Liver (tissue), 9 donors: ENCODE measurements around the gene ARNT2. TPM values are rescaled to one million over a fixed set of nuclear protein-coding genes. Genes with fewer than 3 reads are reported as not detected.

Experiments
- DNase-seq: peaks from one replicate; pipeline ENCODE4 v3.0.0-alpha.2; 2017; ENCODE audit warnings: low spot score
- H3K27ac ChIP-seq, 2 donors: one replicate each; pipeline ENCODE4 v1.7.0; 2013; ENCODE audit warnings: inconsistent platforms in 2 of 2, low read length in 2 of 2, control low read depth in 1 of 2, low read depth in 1 of 2, mild to moderate bottlenecking in 1 of 2
- H3K27me3 ChIP-seq, 4 donors: one replicate each; pipeline versions ENCODE4 v1.6.1 to v1.7.0; 2013; ENCODE audit warnings: low read length in 3 of 4, inconsistent platforms in 1 of 4, mild to moderate bottlenecking in 1 of 4, moderate library complexity in 1 of 4; ENCODE audit not compliant: control insufficient read depth in 4 of 4, insufficient read depth in 4 of 4
- H3K36me3 ChIP-seq, 4 donors: one replicate each; pipeline versions ENCODE4 v1.6.1 to v1.7.0; 2013; ENCODE audit warnings: low read length in 3 of 4, mild to moderate bottlenecking in 3 of 4, low read depth in 1 of 4, moderate library complexity in 1 of 4; ENCODE audit not compliant: control insufficient read depth in 4 of 4, insufficient read depth in 3 of 4
- H3K4me1 ChIP-seq, 4 donors: one replicate each; pipeline versions ENCODE4 v1.6.1 to v1.7.0; 2013; ENCODE audit warnings: low read length in 3 of 4, mild to moderate bottlenecking in 3 of 4, moderate library complexity in 1 of 4; ENCODE audit not compliant: control insufficient read depth in 4 of 4, insufficient read depth in 4 of 4
- H3K4me3 ChIP-seq, 3 donors: one replicate each; pipeline versions ENCODE4 v1.6.1 to v1.7.0; 2013; ENCODE audit warnings: low read length in 3 of 3, control low read depth in 1 of 3, low read depth in 1 of 3, mild to moderate bottlenecking in 1 of 3
- H3K9ac ChIP-seq, 2 donors: one replicate each; pipeline ENCODE4 v1.7.0; 2013; ENCODE audit warnings: low read length in 2 of 2, mild to moderate bottlenecking in 2 of 2, moderate library complexity in 2 of 2, control low read depth in 1 of 2, low read depth in 1 of 2
- H3K9me3 ChIP-seq, 4 donors: one replicate each; pipeline versions ENCODE4 v1.6.1 to v1.7.0; 2013; ENCODE audit warnings: low read length in 3 of 4; ENCODE audit not compliant: control insufficient read depth in 4 of 4
- EGR1 ChIP-seq, 2 donors: IDR thresholded peaks; 2 replicates each; pipeline ENCODE4 v1.6.1; 2016 to 2018; ENCODE audit warnings: antibody characterized with exemption in 2 of 2, low read depth in 2 of 2
- FOXA1 ChIP-seq: IDR thresholded peaks from 2 replicates; pipeline ENCODE4 v1.6.1; 2016; ENCODE audit warnings: antibody characterized with exemption
- GABPA ChIP-seq, 2 donors: IDR thresholded peaks in 1 of 2; conservative IDR thresholded peaks in 1 of 2; 2 replicates each; pipeline ENCODE4 v1.6.1; 2016; ENCODE audit warnings: antibody characterized with exemption in 2 of 2, mild to moderate bottlenecking in 1 of 2, moderate library complexity in 1 of 2
- HNF4A ChIP-seq, 2 donors: conservative IDR thresholded peaks; 2 replicates each; pipeline ENCODE4 v1.6.1; 2016; ENCODE audit warnings: antibody characterized with exemption in 2 of 2, mild to moderate bottlenecking in 2 of 2
- HNF4G ChIP-seq: IDR thresholded peaks from 2 replicates; pipeline ENCODE4 v1.6.1; 2016; ENCODE audit warnings: antibody characterized with exemption
- JUND ChIP-seq, 2 donors: IDR thresholded peaks; 2 replicates each; pipeline ENCODE4 v1.6.1; 2016; ENCODE audit warnings: antibody characterized with exemption in 2 of 2
- NR2F2 ChIP-seq: IDR thresholded peaks from 2 replicates; pipeline ENCODE4 v1.6.1; 2016; ENCODE audit warnings: antibody characterized with exemption
- RAD21 ChIP-seq, 2 donors: IDR thresholded peaks; 2 replicates each; pipeline ENCODE4 v1.6.1; 2016; ENCODE audit warnings: antibody characterized with exemption in 2 of 2, mild to moderate bottlenecking in 2 of 2
- RXRA ChIP-seq, 2 donors: IDR thresholded peaks; 2 replicates each; pipeline ENCODE4 v1.6.1; 2017 to 2018; ENCODE audit warnings: antibody characterized with exemption in 2 of 2, mild to moderate bottlenecking in 1 of 2
- SP1 ChIP-seq: IDR thresholded peaks from 2 replicates; pipeline ENCODE4 v1.6.1; 2018; ENCODE audit warnings: antibody characterized with exemption, mild to moderate bottlenecking
- YY1 ChIP-seq: IDR thresholded peaks from 2 replicates; pipeline ENCODE4 v1.6.1; 2016; ENCODE audit warnings: antibody characterized with exemption, mild to moderate bottlenecking
- WGBS: extraction: QIAGEN DNeasy Blood & Tissue Kit; methylation state at CpG from one replicate; pipeline ENCODE4 v1.1.7; 2013; 5-methylcytosine and 5-hydroxymethylcytosine counted together
- polyA plus RNA-seq, 2 donors: library from polyadenylated mRNA; stranded (reverse) in 1 of 2; unstranded in 1 of 2; fragments of 200-250 nt in 1 of 2; fragments of >200 nt in 1 of 2; fragmentation: Nextera tagmentation in 1 of 2; extraction: Ambion mirVana in 1 of 2; gene quantifications; one replicate each; pipeline versions ENCODE4 v1.2.1 to v1.2.3, GENCODE V29; 2013 to 2015
- total RNA-seq, 2 donors: library from RNA; depleted of rRNA; stranded (reverse); fragments of >200 nt; gene quantifications; one replicate each; pipeline ENCODE4 v1.2.3, GENCODE V29; 2014
- TF ChIP-seq, protein P1 (sequence below): IDR thresholded peaks from 2 replicates; pipeline ENCODE4 v1.6.1; 2016; ENCODE audit warnings: antibody characterized with exemption
- TF ChIP-seq, protein P2 (sequence below): IDR thresholded peaks from 2 replicates; pipeline ENCODE4 v1.6.1; 2016; ENCODE audit warnings: antibody characterized with exemption
- TF ChIP-seq, protein P3 (sequence below): IDR thresholded peaks from 2 replicates; pipeline ENCODE4 v1.6.1; 2016; ENCODE audit warnings: antibody characterized with exemption, mild to moderate bottlenecking
- TF ChIP-seq, protein P4 (sequence below): IDR thresholded peaks from 2 replicates; pipeline ENCODE4 v1.6.1; 2016; ENCODE audit warnings: antibody characterized with exemption
- TF ChIP-seq, protein P5 (sequence below): fragments of 150-350 bp; IDR thresholded peaks from 2 replicates; pipeline ENCODE4 v1.5.1; 2017; ENCODE audit warnings: improper control_type of control experiment, low read depth, low read length; ENCODE audit not compliant: missing input control
- donor health status: healthy.
- donor health status: healthy.
- donor health status: healthy.
- donor health status: healthy.
- donor health status: healthy.

ARNT2 gene
- total and polyA plus RNA-seq, 4 donors: 0.17 to 0.92 (median 0.54) TPM

DNA sequence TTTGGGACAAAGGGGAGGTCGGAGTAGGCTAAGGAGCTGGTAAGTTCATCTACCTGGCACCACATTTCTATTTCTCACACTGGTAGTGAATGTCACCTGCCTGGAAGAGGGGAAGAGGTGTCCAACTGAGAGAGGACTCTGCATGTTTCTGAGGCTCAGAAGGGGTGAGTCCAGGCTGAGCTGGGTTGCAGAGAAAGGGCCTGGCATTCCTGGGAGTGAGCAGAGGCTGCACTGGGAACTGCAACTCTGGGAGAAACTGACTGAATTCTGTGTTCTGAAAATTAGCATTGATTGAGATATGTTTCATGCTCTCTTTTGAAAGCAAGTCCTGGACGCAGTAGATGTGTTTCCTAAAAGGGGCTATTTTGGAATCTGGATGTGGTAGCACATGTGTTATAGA is 32.3 kb upstream of the ARNT2 start:
- no peak for TF ChIP-seq HNF4G
- TF ChIP-seq, protein P1, sequence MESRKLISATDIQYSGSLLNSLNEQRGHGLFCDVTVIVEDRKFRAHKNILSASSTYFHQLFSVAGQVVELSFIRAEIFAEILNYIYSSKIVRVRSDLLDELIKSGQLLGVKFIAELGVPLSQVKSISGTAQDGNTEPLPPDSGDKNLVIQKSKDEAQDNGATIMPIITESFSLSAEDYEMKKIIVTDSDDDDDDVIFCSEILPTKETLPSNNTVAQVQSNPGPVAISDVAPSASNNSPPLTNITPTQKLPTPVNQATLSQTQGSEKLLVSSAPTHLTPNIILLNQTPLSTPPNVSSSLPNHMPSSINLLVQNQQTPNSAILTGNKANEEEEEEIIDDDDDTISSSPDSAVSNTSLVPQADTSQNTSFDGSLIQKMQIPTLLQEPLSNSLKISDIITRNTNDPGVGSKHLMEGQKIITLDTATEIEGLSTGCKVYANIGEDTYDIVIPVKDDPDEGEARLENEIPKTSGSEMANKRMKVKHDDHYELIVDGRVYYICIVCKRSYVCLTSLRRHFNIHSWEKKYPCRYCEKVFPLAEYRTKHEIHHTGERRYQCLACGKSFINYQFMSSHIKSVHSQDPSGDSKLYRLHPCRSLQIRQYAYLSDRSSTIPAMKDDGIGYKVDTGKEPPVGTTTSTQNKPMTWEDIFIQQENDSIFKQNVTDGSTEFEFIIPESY: no peak
- no peak for TF ChIP-seq FOXA1
- no peak for TF ChIP-seq SP1
- TF ChIP-seq RXRA (IDR thresholded peaks at IDR 0.05): no peak
- TF ChIP-seq, protein P2, sequence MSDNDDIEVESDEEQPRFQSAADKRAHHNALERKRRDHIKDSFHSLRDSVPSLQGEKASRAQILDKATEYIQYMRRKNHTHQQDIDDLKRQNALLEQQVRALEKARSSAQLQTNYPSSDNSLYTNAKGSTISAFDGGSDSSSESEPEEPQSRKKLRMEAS: no peak
- TF ChIP-seq EGR1 (IDR thresholded peaks at IDR 0.05; ENCODE audit: low read depth in 2 of 2): no peak
- no peak for TF ChIP-seq YY1
- no peak for TF ChIP-seq JUND (IDR thresholded peaks at IDR 0.05)
- TF ChIP-seq, protein P3, sequence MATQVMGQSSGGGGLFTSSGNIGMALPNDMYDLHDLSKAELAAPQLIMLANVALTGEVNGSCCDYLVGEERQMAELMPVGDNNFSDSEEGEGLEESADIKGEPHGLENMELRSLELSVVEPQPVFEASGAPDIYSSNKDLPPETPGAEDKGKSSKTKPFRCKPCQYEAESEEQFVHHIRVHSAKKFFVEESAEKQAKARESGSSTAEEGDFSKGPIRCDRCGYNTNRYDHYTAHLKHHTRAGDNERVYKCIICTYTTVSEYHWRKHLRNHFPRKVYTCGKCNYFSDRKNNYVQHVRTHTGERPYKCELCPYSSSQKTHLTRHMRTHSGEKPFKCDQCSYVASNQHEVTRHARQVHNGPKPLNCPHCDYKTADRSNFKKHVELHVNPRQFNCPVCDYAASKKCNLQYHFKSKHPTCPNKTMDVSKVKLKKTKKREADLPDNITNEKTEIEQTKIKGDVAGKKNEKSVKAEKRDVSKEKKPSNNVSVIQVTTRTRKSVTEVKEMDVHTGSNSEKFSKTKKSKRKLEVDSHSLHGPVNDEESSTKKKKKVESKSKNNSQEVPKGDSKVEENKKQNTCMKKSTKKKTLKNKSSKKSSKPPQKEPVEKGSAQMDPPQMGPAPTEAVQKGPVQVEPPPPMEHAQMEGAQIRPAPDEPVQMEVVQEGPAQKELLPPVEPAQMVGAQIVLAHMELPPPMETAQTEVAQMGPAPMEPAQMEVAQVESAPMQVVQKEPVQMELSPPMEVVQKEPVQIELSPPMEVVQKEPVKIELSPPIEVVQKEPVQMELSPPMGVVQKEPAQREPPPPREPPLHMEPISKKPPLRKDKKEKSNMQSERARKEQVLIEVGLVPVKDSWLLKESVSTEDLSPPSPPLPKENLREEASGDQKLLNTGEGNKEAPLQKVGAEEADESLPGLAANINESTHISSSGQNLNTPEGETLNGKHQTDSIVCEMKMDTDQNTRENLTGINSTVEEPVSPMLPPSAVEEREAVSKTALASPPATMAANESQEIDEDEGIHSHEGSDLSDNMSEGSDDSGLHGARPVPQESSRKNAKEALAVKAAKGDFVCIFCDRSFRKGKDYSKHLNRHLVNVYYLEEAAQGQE: no peak
- TF ChIP-seq NR2F2: no peak
- 84% methylated on average over 2 of the region's 2 CpGs for WGBS
- DNase-seq: no peak

DNA sequence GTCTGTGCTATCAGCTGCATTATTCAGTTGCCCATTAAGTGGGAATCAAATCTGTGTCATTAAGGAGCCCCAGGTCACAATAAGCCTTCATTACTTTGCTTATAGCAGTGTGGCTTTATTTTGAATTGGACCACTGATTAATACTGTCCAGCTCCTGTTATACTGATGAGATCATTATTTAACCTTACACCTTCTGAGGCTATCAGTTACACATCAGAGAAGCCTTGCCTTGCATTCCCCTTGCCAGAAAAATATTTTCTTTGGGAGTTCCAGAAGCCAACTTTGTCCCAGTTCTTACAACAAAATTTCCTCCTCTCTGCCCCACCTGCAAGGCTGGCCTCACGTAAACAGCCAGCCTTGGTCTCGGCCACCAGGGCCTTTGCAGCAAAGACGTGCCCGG is 29.7 kb upstream of the ARNT2 start:
- Histone ChIP-seq H3K4me1 (no peaks in the 10 kb centered on the region), H3K9me3 (peaks cover 0 to 3% (median 0%) of the 10 kb centered on the region in 4 donors), H3K4me3 (no peak overlapping the region), H3K36me3 (no peaks in the 10 kb centered on the region), H3K9ac (no peak overlapping the region), H3K27me3 (no peaks in the 10 kb centered on the region), H3K27ac (no peak overlapping the region)
- WGBS: 65% methylated on average over 4 of the region's 4 CpGs
- DNase-seq: no peak
- TF ChIP-seq, protein P1: no peak
- TF ChIP-seq RXRA (IDR thresholded peaks at IDR 0.05): no peak
- TF ChIP-seq RAD21 (IDR thresholded peaks at IDR 0.05): no peak
- TF ChIP-seq HNF4A (conservative IDR thresholded peaks at IDR 0.05): no peak
- no peak for TF ChIP-seq GABPA (IDR thresholded peaks at IDR 0.05 in 1 of 2, conservative IDR thresholded peaks at IDR 0.05 in 1 of 2)
- no peak for TF ChIP-seq YY1
- TF ChIP-seq, protein P3: no peak
- TF ChIP-seq, protein P4, sequence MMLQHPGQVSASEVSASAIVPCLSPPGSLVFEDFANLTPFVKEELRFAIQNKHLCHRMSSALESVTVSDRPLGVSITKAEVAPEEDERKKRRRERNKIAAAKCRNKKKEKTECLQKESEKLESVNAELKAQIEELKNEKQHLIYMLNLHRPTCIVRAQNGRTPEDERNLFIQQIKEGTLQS: no peak
- TF ChIP-seq SP1: no peak
- no peak for TF ChIP-seq JUND (IDR thresholded peaks at IDR 0.05)
- TF ChIP-seq, protein P2: no peak
- TF ChIP-seq, protein P5, sequence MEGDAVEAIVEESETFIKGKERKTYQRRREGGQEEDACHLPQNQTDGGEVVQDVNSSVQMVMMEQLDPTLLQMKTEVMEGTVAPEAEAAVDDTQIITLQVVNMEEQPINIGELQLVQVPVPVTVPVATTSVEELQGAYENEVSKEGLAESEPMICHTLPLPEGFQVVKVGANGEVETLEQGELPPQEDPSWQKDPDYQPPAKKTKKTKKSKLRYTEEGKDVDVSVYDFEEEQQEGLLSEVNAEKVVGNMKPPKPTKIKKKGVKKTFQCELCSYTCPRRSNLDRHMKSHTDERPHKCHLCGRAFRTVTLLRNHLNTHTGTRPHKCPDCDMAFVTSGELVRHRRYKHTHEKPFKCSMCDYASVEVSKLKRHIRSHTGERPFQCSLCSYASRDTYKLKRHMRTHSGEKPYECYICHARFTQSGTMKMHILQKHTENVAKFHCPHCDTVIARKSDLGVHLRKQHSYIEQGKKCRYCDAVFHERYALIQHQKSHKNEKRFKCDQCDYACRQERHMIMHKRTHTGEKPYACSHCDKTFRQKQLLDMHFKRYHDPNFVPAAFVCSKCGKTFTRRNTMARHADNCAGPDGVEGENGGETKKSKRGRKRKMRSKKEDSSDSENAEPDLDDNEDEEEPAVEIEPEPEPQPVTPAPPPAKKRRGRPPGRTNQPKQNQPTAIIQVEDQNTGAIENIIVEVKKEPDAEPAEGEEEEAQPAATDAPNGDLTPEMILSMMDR: no peak

More for the DNA sequence above, 32.3 kb upstream of the ARNT2 start:
- no peaks in the 10 kb centered on the region for H3K4me1 ChIP-seq
- no peak overlapping the region for H3K4me3 ChIP-seq
- no peak overlapping the region for H3K27ac ChIP-seq
- no peaks in the 10 kb centered on the region for H3K27me3 ChIP-seq
- H3K36me3 ChIP-seq: no peaks in the 10 kb centered on the region
- H3K9me3 ChIP-seq: peaks cover 5 to 25% (median 16%) of the 10 kb centered on the region in 4 donors
- H3K9ac ChIP-seq: no peak overlapping the region
